Small intestine (tissue), 7 donors: ENCODE results near the gene TTC21B. TPM values are rescaled to one million over a fixed set of nuclear protein-coding genes. Genes with fewer than 3 reads are reported as not detected.

ENCODE experiments used
- DNase-seq, 2 donors: peaks; one replicate each; pipeline versions ENCODE4 v3.0.0 to v3.0.0-alpha.2; 2013
- FAIRE-seq: peaks from 2 replicates; lab custom pipeline; 2012; peaks lifted over from hg19 to GRCh38; lab: Jason Lieb, UNC
- H3K27ac ChIP-seq, 3 donors: one replicate each; pipeline ENCODE4 v1.5.1; 2013; ENCODE audit warnings: low read length in 2 of 3, mild to moderate bottlenecking in 2 of 3, control low read depth in 1 of 3, inconsistent platforms in 1 of 3, low read depth in 1 of 3, moderate library complexity in 1 of 3
- H3K27me3 ChIP-seq, 3 donors: one replicate each; pipeline ENCODE4 v1.6.1; 2013; ENCODE audit warnings: low read length in 3 of 3, inconsistent platforms in 1 of 3; ENCODE audit not compliant: control insufficient read depth in 3 of 3, insufficient read depth in 3 of 3
- H3K36me3 ChIP-seq, 3 donors: one replicate each; pipeline ENCODE4 v1.6.1; 2013; ENCODE audit warnings: low read length in 3 of 3, inconsistent platforms in 1 of 3, low read depth in 1 of 3, mild to moderate bottlenecking in 1 of 3, moderate library complexity in 1 of 3; ENCODE audit not compliant: control insufficient read depth in 3 of 3, insufficient read depth in 2 of 3
- H3K4me1 ChIP-seq, 3 donors: one replicate each; pipeline ENCODE4 v1.6.1; 2013; ENCODE audit warnings: low read length in 2 of 3, inconsistent platforms in 1 of 3, low read depth in 1 of 3, mild to moderate bottlenecking in 1 of 3, moderate library complexity in 1 of 3; ENCODE audit not compliant: control insufficient read depth in 3 of 3, insufficient read depth in 2 of 3
- H3K4me3 ChIP-seq, 3 donors: one replicate each; pipeline ENCODE4 v1.5.1; 2013; ENCODE audit warnings: low read length in 3 of 3, control low read depth in 1 of 3, inconsistent platforms in 1 of 3, low read depth in 1 of 3, mild to moderate bottlenecking in 1 of 3, moderate library complexity in 1 of 3
- H3K9me3 ChIP-seq, 2 donors: one replicate each; pipeline ENCODE4 v1.6.1; 2013; ENCODE audit warnings: low read depth in 1 of 2, low read length in 1 of 2; ENCODE audit not compliant: control insufficient read depth in 2 of 2, insufficient read depth in 1 of 2
- WGBS, 3 donors: extraction: QIAGEN DNeasy Blood & Tissue Kit; methylation state at CpG; one replicate each; pipeline ENCODE4 v1.1.7; 2013; 5-methylcytosine and 5-hydroxymethylcytosine counted together
- polyA plus RNA-seq, 4 donors: library from polyadenylated mRNA; stranded (reverse) in 3 of 4; unstranded in 1 of 4; fragments of 200-250 nt in 3 of 4; fragments of 120-200 nt in 1 of 4; gene quantifications; one replicate each; pipeline versions ENCODE4 v1.2.1 to v1.2.3, GENCODE V29; 2013
- donor health status: healthy with polysubstance abuse.
- donor health status: control.
- donor health status: control.
- donor health status: Bipolar disorder and iron deficiency.
- donor health status: healthy.

The TTC21B gene
- polyA plus RNA-seq, 4 donors = 3.2 to 17.7 (median 3.8) TPM

GRCh38 chr2:165911981-165912380 is 41.6 kb downstream of the TTC21B start:
- no peak overlapping the region for H3K4me3 ChIP-seq
- 55 to 82% (median 62%) methylated on average over 2 of the region's 2 CpGs for WGBS, 3 donors
- H3K9me3 ChIP-seq = no peaks in the 10 kb centered on the region
- H3K27ac ChIP-seq = no peak overlapping the region
- no peaks in the 10 kb centered on the region for H3K4me1 ChIP-seq
- H3K36me3 ChIP-seq = peaks cover 0 to 11% (median 2%) of the 10 kb centered on the region in 3 donors
- FAIRE-seq = no peak
- no peaks in the 10 kb centered on the region for H3K27me3 ChIP-seq
- no peak for DNase-seq

- H3K27ac ChIP-seq = no peak overlapping the region
- no peaks in the 10 kb centered on the region for H3K27me3 ChIP-seq
- FAIRE-seq (no peak), DNase-seq (no peak)
- peaks cover 0 to 12% (median 2%) of the 10 kb centered on the region in 3 donors for H3K36me3 ChIP-seq
- H3K4me1 ChIP-seq = no peaks in the 10 kb centered on the region
- H3K9me3 ChIP-seq = no peaks in the 10 kb centered on the region
- H3K4me3 ChIP-seq = no peak overlapping the region
These were observed 42.3 kb downstream of the TTC21B start for GRCh38 chr2:165911231-165911630.

- WGBS, 3 donors = 46 to 62% (median 55%) methylated on average over 1 of the region's 1 CpG
- Histone ChIP-seq H3K27me3 (no peaks in the 10 kb centered on the region), H3K36me3 (peaks cover 0 to 8% (median 2%) of the 10 kb centered on the region in 3 donors), H3K4me3 (no peak overlapping the region), H3K4me1 (no peaks in the 10 kb centered on the region), H3K27ac (no peak overlapping the region), H3K9me3 (no peaks in the 10 kb centered on the region)
- no peak for DNase-seq
- no peak for FAIRE-seq
These were observed 44.1 kb downstream of the TTC21B start for GRCh38 chr2:165909466-165909865.

- no peak overlapping the region for H3K27ac ChIP-seq
- peaks cover 0 to 11% (median 2%) of the 10 kb centered on the region in 3 donors for H3K36me3 ChIP-seq
- H3K27me3 ChIP-seq = no peaks in the 10 kb centered on the region
- H3K9me3 ChIP-seq = no peaks in the 10 kb centered on the region
- FAIRE-seq = no peak
- H3K4me3 ChIP-seq = no peak overlapping the region
- DNase-seq = no peak
- H3K4me1 ChIP-seq = peaks cover 0 to 2% (median 0%) of the 10 kb centered on the region in 3 donors
- WGBS, 3 donors = 44 to 75% (median 52%) methylated on average over 2 of the region's 2 CpGs
These were observed 47.7 kb downstream of the TTC21B start for GRCh38 chr2:165905854-165906253.

- Histone ChIP-seq H3K4me3 (no peak overlapping the region), H3K27ac (no peak overlapping the region), H3K4me1 (peaks cover 0 to 2% (median 0%) of the 10 kb centered on the region in 3 donors), H3K36me3 (peaks cover 0 to 12% (median 2%) of the 10 kb centered on the region in 3 donors), H3K27me3 (no peaks in the 10 kb centered on the region), H3K9me3 (no peaks in the 10 kb centered on the region)
- FAIRE-seq = no peak
- WGBS, 3 donors = 68 to 91% (median 77%) methylated on average over 1 of the region's 1 CpG
- DNase-seq = no peak
These were observed 48.3 kb downstream of the TTC21B start for GRCh38 chr2:165905269-165905668.

- Histone ChIP-seq H3K4me3 (no peak overlapping the region), H3K4me1 (peaks cover 0 to 2% (median 0%) of the 10 kb centered on the region in 3 donors), H3K27ac (no peak overlapping the region), H3K9me3 (no peaks in the 10 kb centered on the region), H3K27me3 (no peaks in the 10 kb centered on the region), H3K36me3 (peaks cover 0 to 15% (median 2%) of the 10 kb centered on the region in 3 donors)
- 94 to 97% (median 95%) methylated on average over 2 of the region's 2 CpGs for WGBS, 3 donors
- no peak for DNase-seq
- no peak for FAIRE-seq
These were observed 49.1 kb downstream of the TTC21B start for GRCh38 chr2:165904432-165904831.

GRCh38 chr2:165903406-165903805 is 50.2 kb downstream of the TTC21B start:
- H3K4me1 ChIP-seq = peaks cover 0 to 2% (median 0%) of the 10 kb centered on the region in 3 donors
- no peak for FAIRE-seq
- no peaks in the 10 kb centered on the region for H3K27me3 ChIP-seq
- WGBS, 3 donors = 86 to 98% (median 94%) methylated on average over 5 of the region's 5 CpGs
- H3K4me3 ChIP-seq = no peak overlapping the region
- no peaks in the 10 kb centered on the region for H3K9me3 ChIP-seq
- no peak overlapping the region for H3K27ac ChIP-seq
- no peak for DNase-seq
- H3K36me3 ChIP-seq = peaks cover 0 to 15% (median 4%) of the 10 kb centered on the region in 3 donors

- Histone ChIP-seq H3K4me3 (no peak overlapping the region), H3K27me3 (no peaks in the 10 kb centered on the region), H3K36me3 (peaks cover 0 to 18% (median 7%) of the 10 kb centered on the region in 3 donors), H3K9me3 (no peaks in the 10 kb centered on the region), H3K27ac (no peak overlapping the region), H3K4me1 (peaks cover 0 to 2% (median 0%) of the 10 kb centered on the region in 3 donors)
- FAIRE-seq = no peak
- peak; percentile 49 to 56 for DNase-seq
These were observed 50.6 kb downstream of the TTC21B start for GRCh38 chr2:165902934-165903333.
